NCI-H1105 treated with DMSO at 0.1 percent for 48 hours (cell line): ENCODE data around the gene ALG8.
"Not testable (repeated sequence)": the region's sequence is repeated elsewhere in the genome, so short reads cannot be mapped to it uniquely, and the experiment has no call there.

Experiments used
- DNase-seq: peaks from one replicate; lab custom pipeline; 2025; lab: John Stamatoyannopoulos, UW

Gene ALG8

DNA sequence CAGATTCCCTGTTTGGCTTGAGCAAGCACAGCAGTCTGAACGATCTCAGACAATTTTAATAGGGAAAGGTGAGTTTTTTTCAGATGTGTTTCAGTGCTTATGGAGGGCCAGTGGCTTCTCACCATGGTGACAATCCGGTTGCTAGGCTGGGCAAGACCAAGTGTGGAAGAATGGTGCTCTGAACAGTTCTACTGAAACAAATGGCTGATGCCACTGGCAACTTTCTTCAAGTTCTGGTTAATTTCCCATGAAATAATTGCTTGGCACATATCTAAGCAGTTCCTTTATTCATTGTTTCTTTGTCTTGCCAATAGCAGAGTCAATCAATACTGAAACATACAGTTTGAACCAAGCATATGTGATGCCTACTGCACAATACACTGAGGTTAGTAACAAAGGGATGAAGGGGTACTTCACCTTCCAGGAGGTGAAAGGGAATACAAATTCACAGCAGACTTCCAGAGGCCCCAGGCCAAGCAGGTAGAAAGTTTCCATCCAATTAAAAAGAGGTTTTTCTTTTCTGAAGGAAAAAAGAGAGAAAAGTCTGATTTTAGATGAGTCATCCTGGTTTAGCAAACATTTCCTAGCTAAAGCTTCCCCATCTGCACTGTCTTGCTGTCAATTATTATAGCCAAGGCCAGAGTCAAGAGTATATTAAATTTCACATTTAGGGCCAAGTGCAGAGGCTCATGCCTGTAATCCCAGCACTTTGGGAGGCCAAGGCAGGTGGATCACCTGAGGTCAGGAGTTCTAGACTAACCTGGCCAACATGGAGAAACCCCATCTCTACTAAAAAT, 38.6 kb downstream of the ALG8 start:
- peak; percentile 78 for DNase-seq

DNA sequence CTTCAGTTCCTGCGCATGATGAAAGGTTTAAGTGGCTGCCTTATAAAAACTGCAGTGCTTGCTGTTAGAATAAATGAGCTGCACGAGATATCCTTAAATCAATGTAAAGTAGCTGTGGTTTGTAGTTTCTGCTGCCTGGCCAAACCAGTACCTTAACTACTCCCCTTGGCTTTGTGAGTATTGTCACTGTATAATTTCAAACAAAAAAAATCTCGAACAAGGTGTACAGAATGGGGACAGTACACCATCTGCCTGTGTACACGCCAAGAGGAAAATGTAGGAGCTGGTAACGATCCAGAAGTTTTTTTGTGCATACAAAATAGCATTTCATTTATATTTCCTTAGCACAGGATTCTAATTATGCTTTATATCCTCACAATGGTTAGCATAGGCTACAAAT, 39.2 kb downstream of the ALG8 start:
- DNase-seq = peak; percentile 78

DNA sequence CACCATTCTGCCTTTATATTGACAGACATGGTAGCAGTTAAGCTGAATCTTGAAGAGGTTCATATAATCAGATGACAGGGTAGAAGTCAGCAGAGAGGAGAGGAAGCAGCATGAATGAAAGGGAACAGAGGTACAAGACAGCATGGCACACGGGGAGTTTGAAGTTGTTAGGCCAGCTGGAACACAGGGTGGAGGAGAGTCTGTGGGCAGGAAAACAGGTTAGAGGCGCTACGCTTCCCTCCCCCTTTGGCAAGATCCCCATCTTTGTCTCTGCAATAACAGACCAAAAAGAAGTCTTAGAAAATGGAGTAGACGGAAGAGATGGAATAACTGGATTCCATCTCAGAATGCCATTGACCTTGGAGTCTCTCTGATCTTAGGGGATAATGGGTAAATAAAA, 39.8 kb downstream of the ALG8 start:
- DNase-seq = peak; percentile 23

DNA sequence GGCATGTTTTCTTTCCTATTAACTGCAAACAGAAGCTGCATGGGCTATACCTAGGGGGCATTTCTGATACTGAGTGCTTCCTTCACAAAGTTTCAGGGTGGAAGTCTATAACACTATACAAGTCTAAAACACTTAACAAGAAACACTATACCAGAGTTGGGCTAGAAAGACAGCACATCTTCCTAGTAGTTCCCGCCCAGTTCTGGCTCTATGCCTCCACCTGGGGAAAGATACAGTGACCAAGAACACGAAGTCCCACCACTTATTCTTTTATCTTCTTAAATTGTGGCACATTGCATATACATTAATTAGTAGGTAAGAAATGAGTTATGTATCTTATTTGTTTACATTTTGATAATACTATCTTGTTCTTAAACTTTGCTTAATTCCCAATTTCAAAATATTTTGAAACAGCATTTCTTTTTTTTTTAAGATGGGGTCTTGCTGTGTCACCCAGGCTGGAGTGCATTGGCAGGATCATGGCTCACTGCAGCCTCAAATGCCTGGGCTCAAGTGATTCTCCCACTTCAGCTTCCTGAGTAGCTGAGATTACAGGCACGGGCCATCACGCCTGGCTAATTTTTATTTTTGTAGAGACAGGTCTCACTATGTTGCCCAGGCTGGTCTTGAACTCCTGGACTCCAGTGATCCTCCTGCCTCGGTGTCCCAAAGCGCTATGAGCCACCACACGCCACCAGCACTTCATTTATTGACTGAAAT, 41.6 kb downstream of the ALG8 start:
- no peak for DNase-seq

DNA sequence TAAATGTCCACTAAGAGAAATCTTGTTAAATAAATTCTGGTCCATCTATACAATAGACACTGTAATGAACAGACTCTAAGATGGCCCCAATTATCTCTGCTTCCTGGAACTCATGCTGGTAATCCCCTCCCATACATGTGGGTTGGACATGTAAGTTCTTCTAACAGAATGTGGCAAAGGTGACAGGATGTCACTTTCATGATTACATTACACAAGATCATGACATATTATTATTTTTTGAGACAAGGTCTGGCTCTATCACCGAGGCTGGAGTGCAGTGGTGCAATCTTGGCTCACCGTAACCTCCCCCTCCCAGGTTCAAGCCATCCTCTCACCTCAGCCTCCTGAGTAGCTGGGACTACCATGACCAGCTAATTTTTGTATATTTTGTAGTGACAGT, 45.2 kb downstream of the ALG8 start:
- no peak for DNase-seq

DNA sequence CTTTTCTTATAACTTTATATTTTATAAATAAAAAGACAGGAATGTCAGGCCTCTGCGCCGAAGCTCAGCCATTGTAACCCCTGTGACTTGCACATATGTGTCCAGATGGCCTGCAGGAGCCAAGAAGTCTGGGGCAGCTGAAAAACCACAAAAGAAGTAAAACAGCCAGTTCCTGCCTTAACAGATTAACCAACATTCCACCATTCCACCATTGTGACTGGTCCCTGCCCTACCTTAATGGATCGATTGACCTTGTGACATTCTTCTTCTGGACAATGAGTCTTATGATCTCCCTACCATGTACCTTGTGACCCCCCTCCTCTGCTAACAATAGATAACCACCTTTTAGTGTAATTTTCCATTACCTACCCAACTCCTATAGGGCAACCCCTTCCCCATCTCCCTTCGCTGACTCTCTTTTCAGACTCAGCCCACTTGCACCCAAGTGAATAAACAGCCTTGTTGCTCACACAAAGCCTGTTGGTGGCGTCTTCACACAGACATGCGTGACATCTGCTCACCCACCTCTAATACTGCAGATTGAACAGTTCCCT, 52.8 kb downstream of the ALG8 start:
- DNase-seq = not testable (repeated sequence)

DNA sequence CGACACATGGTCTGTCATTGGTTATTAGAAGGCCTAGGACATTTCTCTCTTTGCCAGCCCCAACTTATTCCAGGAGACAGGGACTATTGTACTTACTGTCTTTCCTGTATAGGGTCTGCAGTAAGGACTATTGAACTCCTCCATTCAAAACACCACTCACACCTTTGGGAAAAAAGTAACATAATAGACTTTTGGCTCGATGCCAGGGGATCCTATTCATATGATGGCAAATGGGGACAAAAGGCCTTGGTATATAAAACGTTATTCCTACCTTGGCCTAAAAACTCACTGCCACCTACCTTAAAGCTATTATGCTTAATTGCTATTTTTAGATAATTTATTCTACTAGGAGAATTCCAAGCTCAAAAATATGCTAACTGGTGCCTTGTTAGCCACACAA, 53.5 kb downstream of the ALG8 start:
- DNase-seq = peak; percentile 46

DNA sequence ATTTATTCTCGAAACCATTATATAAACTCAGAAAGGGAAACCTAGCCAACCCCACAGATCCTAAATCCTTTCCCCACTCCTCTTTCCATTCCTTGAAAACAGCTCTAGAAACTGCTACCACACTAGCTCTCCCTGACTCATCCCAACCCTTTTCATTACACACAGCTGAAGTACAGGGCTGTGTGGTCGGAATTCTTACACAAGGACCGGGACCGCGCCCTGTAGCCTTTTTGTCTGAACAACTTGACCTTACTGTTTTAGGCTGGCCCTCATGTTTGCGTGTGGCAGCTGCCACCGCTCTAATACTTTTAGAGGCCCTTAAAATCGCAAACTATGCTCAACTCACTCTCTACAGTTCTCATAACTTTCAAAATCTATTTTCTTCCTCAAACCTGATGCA, 54.9 kb downstream of the ALG8 start:
- not testable (repeated sequence) for DNase-seq

DNA sequence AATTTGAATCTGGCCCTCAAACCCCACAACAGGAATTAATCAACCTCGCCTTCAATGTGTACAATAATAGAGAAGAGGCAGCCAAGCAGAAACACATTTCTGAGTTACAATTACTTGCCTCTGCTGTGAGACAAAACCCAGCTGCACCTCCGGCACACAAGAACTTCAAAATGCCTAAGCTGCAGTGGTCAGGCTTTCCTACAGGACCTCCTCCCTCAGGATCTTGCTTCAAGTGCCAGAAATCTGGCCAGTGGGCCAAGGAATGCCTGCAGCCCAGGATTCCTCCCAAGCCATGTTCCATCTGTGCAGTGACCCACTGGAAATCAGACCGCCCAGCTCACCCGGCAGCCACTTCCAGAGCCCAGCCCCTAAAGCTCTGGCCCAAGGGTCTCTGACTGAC, 56.4 kb downstream of the ALG8 start:
- DNase-seq = no peak

DNA sequence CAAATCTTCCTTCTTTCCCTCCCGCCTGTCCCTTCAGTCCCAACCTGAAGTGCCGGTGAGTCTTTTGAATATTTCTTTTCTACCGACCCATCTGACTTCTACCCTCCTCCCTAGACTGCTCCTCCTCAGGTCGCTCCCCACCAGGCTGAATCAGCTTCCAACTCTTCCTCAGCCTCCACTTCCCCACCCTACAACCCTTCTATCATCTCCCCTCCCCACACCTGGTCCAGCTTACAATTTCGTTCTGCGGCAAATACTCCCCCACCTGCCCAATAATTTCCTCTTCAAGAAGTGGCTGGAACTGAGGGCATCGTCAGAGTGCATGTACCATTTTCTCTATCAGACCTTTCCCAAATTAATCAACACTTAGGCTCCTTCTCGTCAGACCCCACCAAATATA, 57.3 kb downstream of the ALG8 start:
- DNase-seq = no peak

DNA sequence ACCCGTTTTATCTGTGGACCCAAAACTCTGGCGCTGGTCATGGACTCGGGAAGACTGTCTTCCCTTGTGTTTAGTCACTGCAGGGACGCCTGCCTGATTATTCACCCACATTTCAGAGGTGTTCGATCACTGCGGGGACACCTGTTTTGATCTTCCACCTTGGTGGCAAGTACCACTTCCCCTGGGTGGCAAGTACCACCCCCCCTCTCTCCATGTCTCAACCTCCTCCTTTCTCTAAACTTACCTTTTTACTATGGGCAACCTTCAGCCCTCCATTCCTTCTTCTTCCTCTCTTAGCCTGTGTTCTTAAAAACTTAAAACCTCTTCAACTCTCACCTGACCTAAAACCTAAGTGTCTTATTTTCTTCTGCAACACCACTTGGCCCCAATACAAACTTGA, 57.8 kb downstream of the ALG8 start:
- no peak for DNase-seq

DNA sequence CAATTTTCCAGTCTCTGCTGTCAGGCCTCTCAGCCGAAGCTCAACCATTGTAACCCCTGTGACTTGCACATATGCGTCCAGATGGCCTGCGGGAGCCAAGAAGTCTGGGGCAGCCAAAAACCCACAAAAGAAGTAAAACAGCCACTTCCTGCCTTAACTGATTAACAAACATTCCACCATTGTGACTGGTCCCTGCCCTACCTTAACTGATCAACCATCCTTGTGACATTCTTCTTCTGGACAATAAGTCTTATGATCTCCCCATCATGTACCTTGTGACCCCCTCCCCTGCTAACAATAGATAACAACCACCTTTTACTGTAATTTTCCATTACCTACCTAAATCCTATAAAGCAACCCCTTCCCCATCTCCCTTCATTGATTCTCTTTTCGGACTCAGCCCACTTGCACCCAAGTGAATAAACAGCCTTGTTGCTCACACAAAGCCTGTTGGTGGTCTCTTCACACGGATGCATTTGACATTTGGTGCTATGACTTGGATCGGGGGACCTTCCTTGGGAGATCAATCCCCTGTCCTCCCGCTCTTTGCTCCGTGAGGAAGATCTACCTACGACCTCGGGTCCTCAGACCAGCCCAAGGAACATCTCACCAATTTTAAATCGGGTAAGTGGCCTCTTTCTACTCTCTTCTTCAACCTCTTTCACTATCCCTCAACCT, 58.5 kb downstream of the ALG8 start:
- DNase-seq = no peak

DNA sequence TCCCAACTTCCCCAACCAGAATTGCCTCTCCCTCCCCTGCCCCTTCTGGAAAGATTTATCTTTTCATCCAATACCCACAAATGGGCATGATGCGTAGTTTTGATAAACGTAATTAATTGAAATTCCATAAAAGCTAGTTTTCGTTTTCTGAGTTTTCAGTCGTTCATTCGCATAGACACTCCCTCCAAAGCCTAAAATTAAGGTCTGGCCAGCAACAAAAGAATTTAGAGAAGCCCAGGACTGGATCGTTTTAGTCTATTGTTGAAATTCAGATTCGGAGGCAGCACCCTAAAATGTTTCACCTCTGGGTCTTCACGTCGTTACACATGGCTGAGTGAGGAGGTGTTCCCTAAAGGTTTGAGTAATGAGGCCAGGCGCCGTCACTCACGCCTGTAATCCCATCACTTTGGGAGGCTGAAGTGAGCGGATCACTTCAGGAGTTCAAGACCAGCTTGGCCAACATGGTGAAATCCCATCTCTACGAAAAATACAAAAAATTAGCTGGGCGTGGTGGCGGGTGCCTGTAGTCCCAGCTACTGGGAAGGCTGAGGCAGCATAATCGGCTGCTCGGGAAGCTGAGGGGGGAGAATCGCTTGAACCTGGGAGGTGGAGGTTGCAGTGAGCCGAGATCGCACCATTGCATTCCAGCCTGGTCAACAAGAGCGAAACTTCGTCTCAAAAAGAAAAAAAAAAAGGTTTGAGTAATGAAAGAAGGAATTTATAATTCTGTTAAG, 59.2 kb downstream of the ALG8 start:
- DNase-seq = no peak

DNA sequence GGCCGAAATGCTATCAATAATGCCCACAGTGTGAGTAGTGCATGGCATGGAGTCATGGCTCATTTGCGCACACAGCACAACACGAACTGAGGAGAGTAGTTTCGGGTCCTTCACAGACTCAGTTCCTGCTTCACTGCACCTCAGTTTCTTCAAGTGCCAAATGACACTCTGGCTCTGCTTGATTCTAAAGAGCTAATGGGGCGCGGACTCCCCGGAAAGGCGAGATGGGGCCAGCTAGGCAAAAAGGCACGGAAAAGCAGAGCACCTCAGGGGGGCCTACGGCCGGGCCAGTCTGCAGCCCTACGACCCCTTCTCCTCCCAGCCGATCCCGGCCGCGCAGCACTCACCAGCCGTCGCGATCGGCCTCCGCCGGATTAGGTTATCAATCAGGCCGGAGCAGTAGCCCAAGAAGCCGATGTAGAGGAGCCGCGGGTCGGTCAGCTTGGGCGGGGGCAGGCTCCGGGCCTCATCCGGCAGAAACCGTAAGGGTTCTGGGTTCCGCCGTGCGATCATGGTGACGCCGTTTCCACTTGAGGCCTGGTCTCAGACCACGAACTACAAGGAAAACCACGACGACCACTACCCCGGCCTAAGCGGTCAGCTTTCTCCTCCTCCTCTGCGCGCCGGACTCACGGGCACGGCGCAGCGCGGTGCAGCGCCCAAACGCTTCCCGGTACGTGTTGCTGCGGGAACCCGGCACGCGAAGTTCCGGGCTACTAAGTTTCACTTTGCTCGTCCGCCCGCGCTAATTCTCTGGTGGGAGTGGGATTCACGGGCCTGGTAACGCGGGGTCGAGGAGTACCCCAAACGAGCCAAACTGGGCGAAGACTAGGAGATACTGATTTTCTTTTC, 60.0 kb downstream of the ALG8 start, which contains the start of gene NDUFC2:
TSS of gene NDUFC2 (minus strand) at position 631 of the 852 bp plus-strand sequence. CDS start at position 513, 118 bp downstream.
- DNase-seq = peak; percentile 83

DNA sequence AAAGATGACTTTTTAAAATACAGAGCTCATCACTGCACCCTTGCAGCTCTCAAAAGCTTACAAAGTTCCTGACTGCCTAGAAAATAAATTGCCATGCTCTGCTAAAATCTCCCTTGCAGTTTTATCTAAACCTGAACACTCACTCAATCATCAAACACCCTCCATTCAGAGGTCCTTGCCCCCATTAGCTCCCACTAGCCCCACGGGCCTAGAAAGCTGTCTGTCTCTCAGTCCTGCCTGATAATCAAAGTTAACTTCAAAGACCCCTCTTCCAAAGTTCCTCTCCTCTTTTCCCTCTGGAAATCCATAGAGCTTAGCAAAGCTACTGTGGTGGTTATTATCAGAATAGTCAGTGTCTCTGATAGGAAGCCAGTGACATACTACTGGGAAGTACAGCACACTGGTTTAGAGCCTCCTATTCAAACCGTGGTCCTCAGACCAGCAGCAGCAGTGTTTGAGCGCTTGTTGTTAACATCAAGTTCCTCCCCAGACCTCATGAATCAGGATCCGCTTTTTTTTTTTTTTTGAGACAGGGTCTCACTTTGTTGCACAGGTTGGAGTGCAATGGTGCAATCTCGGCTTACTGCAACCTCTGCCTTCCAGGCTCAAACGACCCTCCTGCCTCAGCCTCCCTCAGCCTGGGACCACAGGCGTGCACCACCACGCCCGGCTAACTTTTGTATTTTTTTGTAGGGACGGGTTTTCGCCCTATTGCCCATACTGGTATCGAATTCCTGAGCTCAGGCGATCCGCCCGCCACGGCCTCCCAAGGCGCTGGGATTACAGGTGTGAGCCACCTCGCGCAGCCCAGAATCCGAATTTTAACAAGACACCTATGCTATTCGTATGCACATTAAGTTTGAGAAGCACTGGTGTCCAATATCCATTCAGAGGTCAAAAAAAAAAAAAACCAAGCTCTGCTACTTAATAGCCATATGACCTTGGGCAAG, 60.9 kb downstream of the ALG8 start:
- no peak for DNase-seq

DNA sequence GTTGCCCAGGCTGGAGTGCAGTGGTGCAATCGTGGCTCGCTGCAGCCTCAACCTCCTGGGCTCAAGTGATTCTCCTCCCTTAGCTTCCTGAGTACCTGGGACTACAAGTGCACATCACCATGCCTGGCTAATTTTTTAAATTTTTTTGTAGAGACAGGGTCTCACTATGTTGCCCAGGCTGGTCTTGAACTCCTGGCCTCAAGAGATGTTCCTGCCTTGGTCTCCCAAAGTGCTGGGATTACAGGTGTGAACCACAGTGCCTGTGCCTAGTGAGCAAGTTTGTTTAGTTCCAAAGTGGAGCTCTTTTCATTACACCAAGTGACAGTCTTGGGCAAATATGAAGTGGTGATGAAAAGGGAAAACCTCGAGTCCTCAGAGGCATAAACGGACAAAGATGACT, 61.8 kb downstream of the ALG8 start:
- not testable (repeated sequence) for DNase-seq

DNA sequence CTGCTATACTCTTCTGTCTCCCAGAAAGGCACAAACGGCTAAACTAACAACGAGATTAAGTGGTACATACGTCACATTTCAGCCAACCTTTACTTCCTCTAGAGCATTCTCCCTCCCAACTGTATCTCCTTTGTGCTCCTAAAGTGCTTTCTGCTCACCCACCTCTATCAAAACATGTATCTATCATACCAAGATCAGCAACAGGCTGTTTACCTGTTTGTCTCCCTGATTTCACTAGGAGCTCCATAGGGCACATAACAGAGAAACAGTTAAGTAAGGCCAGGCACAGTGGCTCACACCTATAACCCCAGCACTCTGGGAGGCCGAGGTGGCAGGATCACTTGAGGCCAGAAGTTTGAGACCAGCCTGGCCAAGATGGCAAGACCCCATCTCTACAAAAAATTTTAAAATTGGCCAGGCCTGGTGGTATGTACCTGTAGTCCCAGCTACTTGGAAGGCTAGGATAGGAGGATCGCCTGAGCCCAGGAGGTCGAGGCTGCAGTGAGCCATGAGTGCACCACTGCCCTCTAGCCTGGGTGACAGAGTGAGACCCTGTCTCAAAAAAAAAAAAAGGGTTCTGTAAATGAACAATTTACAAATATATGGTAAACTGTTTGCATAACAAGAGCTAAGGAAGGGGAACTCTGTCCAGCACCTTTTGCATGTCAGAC, 62.6 kb downstream of the ALG8 start:
- no peak for DNase-seq

DNA sequence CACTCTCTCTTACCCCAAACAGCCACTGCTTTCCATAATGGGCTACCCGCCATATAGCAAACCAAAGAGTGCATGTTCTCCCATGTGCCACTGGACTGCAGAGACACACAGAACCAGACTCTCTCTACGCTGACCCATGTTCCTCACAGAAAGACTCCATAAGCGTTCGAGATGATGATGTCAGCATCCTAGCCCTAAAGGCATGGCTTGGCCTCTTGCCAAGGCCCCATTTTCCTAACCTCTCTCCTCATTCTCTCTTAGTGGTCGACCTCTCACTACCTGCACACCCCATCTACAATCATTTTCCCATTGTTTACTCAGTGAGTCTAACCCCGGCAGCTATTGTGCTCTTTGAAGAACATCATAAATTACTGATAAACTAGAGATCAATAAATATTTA, 64.7 kb downstream of the ALG8 start:
- DNase-seq = peak; percentile 8

DNA sequence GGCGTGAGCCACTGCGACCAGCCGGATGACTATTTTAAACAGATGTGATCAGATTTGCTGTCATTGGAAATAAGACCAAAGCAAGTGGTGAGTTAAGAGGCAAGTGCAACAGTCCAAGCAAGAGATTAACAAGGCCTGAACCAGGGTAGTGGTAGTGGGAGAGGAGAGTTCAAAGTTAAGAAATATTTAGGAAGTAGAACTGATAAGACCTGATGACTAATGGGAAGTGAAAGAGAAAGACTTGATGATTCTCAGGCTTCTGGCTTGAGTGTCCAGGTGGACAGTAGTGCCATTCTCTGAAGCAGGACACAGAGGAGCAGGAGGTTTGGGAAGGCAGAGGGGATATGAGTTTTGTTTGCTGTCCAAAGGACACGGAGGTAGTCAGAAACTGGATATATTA, 67.0 kb downstream of the ALG8 start:
- DNase-seq = no peak
